Retinal pigment epithelial cell (primary cell): ENCODE measurements around the gene LMTK2.

Experiments
- DNase-seq: peaks from one replicate; pipeline ENCODE4 v3.0.0-alpha.2; 2010; ENCODE audit warnings: low read depth
- H3K4me3 ChIP-seq: 2 replicates; pipeline ENCODE4 v1.5.1; 2011; ENCODE audit warnings: mild to moderate bottlenecking, low read length, control low read depth, moderate library complexity
- CTCF ChIP-seq: conservative IDR thresholded peaks from 2 replicates; pipeline ENCODE4 v1.5.1; 2011; ENCODE audit warnings: low read depth, low read length, control low read depth, inconsistent platforms

Gene LMTK2

DNA sequence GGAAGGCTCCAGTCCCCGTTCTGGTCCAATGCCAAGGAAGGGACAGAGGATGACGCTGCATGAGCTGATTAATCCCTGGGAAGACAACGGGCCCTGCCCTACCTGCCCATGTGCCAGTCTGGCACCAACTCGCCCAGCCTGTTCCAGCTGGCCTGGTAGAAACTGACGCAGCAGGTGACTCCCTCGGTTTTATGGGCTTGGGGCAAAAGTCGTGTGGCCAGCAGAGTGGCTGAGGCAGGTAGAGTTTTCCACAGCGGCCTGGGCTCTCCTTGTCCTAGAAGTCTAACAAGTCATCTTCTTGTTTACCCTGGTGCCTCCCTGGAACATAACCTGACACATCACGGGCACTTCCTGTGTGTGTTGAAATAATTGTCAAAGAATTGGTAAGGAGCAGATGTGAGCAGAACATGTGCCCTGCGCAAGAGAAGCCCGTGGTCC lies 20.4 kb upstream of the LMTK2 start:
- H3K4me3 ChIP-seq, result no peak overlapping the region
- DNase-seq, result no peak

GRCh38 chr7:98088109-98088508 lies 18.6 kb upstream of the LMTK2 start:
- no peak overlapping the region for H3K4me3 ChIP-seq
- TF ChIP-seq CTCF, result no peak
- DNase-seq, result no peak

More for the DNA sequence above, 20.4 kb upstream of the LMTK2 start:
- no peak for TF ChIP-seq CTCF

DNA sequence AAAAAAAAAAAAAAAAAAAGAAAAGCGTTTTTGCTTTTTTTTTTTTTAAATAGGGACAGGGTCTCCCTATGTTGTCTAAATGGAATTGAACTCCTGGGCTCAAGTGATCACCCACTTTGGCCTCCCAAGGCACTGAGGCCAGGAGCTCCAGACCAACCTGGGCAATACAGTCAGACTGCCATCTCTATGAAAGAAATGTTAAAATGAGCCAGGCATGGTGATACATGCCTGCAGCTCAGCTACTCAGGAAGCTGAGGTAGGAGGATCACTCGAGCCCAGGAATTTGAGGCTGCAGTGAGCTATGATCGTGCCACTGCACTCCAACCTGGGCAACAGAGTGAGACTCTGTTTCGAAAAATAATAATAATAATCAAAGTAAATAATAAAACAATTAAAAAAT lies 16.5 kb upstream of the LMTK2 start:
- no peak for DNase-seq
- TF ChIP-seq CTCF, result no peak
- no peak overlapping the region for H3K4me3 ChIP-seq

DNA sequence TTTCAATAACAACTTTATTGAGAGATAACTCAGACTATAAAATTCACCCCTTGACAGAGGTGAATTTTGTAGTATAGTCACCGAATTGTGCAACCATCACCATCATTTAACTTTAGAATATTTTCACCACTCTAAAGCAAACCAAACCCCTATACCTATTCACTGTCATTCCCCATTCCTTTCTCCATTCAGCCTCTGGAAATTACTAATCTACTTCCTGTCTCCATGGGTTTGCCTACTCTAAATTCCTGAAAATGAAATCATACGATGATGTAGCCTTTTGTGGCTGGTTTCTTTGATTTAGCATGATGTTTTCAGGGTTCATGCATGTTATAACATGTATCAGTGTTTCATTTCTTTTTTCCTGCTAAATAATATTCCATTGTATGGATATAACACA lies 15.6 kb upstream of the LMTK2 start:
- TF ChIP-seq CTCF, result no peak
- DNase-seq, result no peak
- H3K4me3 ChIP-seq, result no peak overlapping the region

DNA sequence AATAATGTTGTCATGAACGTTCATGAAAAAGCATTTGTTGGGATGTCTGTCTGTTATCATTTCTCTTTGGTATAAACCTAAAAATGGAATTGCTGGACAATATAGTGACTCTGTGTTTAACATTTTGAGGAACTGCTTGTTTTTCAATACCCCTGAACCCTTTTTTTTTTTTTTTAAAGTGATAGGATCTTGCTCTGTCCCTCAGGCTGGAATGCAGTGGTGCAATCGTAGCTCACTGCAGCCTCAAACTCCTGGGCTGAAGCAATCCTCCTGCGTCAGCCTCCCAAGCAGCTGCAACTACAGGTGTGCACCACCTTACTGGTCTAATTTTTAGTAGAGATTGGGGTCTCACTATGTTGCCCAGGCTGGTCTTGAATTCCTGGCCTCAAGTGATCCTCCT lies 15.1 kb upstream of the LMTK2 start:
- no peak for TF ChIP-seq CTCF
- H3K4me3 ChIP-seq, result no peak overlapping the region
- DNase-seq, result no peak

GRCh38 chr7:98097042-98097645 lies 9.5 kb upstream of the LMTK2 start:
- no peak for TF ChIP-seq CTCF

DNA sequence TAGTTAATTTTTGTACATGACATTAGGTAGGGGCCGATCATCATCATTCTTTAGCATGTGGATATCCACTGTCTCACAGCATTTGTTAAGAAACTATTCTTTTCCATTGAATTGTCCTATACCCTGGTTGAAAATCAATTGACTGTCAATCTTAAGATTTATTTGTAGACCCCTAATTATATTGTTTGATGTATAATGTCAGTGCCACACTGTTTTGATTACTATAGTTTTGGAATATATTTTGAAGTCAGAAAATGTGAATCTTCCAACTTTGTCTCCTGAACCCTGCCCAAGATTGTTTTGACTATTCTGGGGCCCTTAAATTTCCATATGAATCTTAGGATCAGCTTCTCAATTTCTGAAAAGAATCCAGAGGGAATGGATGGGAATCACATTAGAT lies 6.6 kb upstream of the LMTK2 start:
- no peak for TF ChIP-seq CTCF
- no peak overlapping the region for H3K4me3 ChIP-seq
- DNase-seq, result no peak

More at GRCh38 chr7:98097042-98097645, 9.5 kb upstream of the LMTK2 start:
- H3K4me3 ChIP-seq, result no peak overlapping the region
- DNase-seq, result no peak
